SK-N-MC (cell line): ENCODE results near the gene ZNF181.

Experiments
- EZH2 ChIP-seq: fragments of 200-600 bp; sonication (generic); IDR thresholded peaks from one replicate; pipeline ENCODE4 v1.6.1; 2017; ENCODE audit warnings: antibody characterized with exemption
- FOXP2 ChIP-seq: optimal IDR thresholded peaks from 2 replicates; pipeline ENCODE3; 2011; ENCODE audit warnings: mild to moderate bottlenecking, moderate library complexity; ENCODE audit not compliant: insufficient read depth; ENCODE audit errors: extremely low read length, control extremely low read depth
- POLR2AphosphoS5 ChIP-seq: IDR thresholded peaks from 2 replicates; pipeline ENCODE4 v1.6.1; 2012; ENCODE audit warnings: mild to moderate bottlenecking, low read depth, low read length, borderline replicate concordance

- TF ChIP-seq POLR2AphosphoS5 (no peak), EZH2 (no peak), FOXP2 (no peak)
Measured at GRCh38 chr19:34687348-34687747, 46.7 kb upstream of the ZNF181 start.
